SK-N-SH treated with all-trans-retinoic acid at 6 μM for 48 hours (cell line): Measurements from ENCODE around the gene ADK.

Experiments used
- ATAC-seq: fragments of 200-7000 bp; cut with Tn5 transposase; 3 replicates; pipeline ENCODE4 v1.9.1; 2020; ENCODE audit warnings: mild to moderate bottlenecking, moderate library complexity
- ARNTL ChIP-seq: fragments of 450-650 bp; formaldehyde crosslinking; IDR thresholded peaks from 2 replicates; pipeline ENCODE4 v1.5.0; 2020; ENCODE audit warnings: low read depth, mild to moderate bottlenecking, moderate library complexity, borderline replicate concordance
- BACH2 ChIP-seq: fragments of 250-450 bp; sonication (Bioruptor Pico); IDR thresholded peaks from 2 replicates; pipeline ENCODE4 v1.9.0; 2021; ENCODE audit warnings: mild to moderate bottlenecking, borderline replicate concordance
- GLIS3 ChIP-seq: fragments of 250-450 bp; sonication (Bioruptor Pico); IDR thresholded peaks from 2 replicates; pipeline ENCODE4 v1.5.0; 2020; ENCODE audit warnings: mild to moderate bottlenecking, moderate library complexity
- ISL1 ChIP-seq: fragments of 250-450 bp; sonication (Bioruptor Pico); IDR thresholded peaks from 2 replicates; pipeline ENCODE4 v2.1.2; 2022; ENCODE audit warnings: mild to moderate bottlenecking, moderate library complexity
- OSR1 ChIP-seq: fragments of 250-450 bp; sonication (Bioruptor Pico); IDR thresholded peaks from 2 replicates; pipeline ENCODE4 v1.8.0; 2022; ENCODE audit warnings: moderate library complexity, mild to moderate bottlenecking, inconsistent platforms
- PPARA ChIP-seq: fragments of 250-450 bp; sonication (Bioruptor Pico); IDR thresholded peaks from 2 replicates; pipeline ENCODE4 v1.5.0; 2020; ENCODE audit warnings: mild to moderate bottlenecking, borderline replicate concordance
- SNAI2 ChIP-seq: fragments of 250-450 bp; sonication (Bioruptor Pico); IDR thresholded peaks from 2 replicates; pipeline ENCODE4 v1.5.0; 2020; ENCODE audit warnings: mild to moderate bottlenecking, moderate library complexity
- TCF4 ChIP-seq: fragments of 250-450 bp; sonication (Bioruptor Pico); IDR thresholded peaks from 2 replicates; pipeline ENCODE4 v1.8.0; 2021; ENCODE audit warnings: mild to moderate bottlenecking, moderate library complexity, borderline replicate concordance
- TOX ChIP-seq: fragments of 250-450 bp; sonication (Bioruptor Pico); IDR thresholded peaks from 2 replicates; pipeline ENCODE4 v1.8.0; 2021; ENCODE audit warnings: mild to moderate bottlenecking, moderate library complexity, borderline replicate concordance
- ZC3H10 ChIP-seq: fragments of 250-450 bp; sonication (Bioruptor Pico); IDR thresholded peaks from 2 replicates; pipeline ENCODE4 v1.5.1; 2021; ENCODE audit warnings: mild to moderate bottlenecking, moderate library complexity
- ZFP30 ChIP-seq: fragments of 450-650 bp; formaldehyde crosslinking; IDR thresholded peaks from 2 replicates; pipeline ENCODE4 v1.5.0; 2022; ENCODE audit warnings: mild to moderate bottlenecking, moderate library complexity
- ZNF565 ChIP-seq: fragments of 450-650 bp; formaldehyde crosslinking; conservative IDR thresholded peaks from 2 replicates; pipeline ENCODE4 v1.5.0; 2020; ENCODE audit warnings: low read depth, mild to moderate bottlenecking, moderate library complexity
- ZNF8 ChIP-seq: fragments of 450-650 bp; formaldehyde crosslinking; IDR thresholded peaks from 2 replicates; pipeline ENCODE4 v1.5.0; 2020; ENCODE audit warnings: mild to moderate bottlenecking, moderate library complexity
- TF ChIP-seq, protein P1 (sequence below): fragments of 250-450 bp; sonication (Bioruptor Pico); IDR thresholded peaks from 2 replicates; pipeline ENCODE4 v1.5.1; 2021; ENCODE audit warnings: mild to moderate bottlenecking, moderate library complexity
- TF ChIP-seq, protein P2 (sequence below): fragments of 250-450 bp; sonication (Bioruptor Pico); IDR thresholded peaks from 2 replicates; pipeline ENCODE4 v1.5.1; 2020; ENCODE audit warnings: low read depth, mild to moderate bottlenecking, moderate library complexity
- TF ChIP-seq, protein P3 (sequence below): fragments of 250-450 bp; sonication (Bioruptor Pico); IDR thresholded peaks from 2 replicates; pipeline ENCODE4 v1.5.0; 2020; ENCODE audit warnings: mild to moderate bottlenecking, moderate library complexity

The ADK gene

DNA sequence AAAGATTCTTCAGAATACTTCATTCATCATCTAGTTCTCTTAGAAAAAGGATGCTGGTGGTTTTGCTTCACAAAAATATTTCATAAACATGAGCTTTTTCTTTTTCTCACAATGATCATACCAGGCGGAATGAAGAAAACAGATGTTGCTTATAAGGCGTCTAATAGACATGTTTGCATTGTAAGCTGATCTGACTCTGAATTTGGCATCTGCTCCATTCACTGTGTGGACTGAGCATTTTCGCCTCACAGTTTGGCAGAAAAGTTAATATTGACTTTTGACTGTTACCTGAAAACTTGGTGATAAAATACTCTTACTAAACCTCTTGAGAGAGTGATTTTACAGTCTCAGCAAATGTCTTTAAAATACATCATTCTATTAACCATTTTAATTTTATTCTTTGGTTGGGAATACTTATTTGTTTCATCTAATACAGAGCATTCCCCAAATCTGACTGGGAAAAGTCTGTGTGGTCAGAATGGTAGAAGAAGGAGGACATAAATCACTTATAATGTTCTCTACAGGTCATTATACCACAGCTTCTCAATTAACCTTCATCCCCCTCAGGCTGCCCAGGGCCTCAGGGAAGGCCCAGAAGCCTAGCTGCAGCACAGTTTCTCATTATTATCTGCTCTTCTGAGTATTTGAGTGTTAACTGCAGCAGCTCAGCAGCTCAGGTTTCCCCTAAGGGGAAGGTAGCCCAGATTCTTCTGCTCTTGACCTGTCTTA, 553.8 kb downstream of the ADK start (continued):
- TF ChIP-seq, protein P1, sequence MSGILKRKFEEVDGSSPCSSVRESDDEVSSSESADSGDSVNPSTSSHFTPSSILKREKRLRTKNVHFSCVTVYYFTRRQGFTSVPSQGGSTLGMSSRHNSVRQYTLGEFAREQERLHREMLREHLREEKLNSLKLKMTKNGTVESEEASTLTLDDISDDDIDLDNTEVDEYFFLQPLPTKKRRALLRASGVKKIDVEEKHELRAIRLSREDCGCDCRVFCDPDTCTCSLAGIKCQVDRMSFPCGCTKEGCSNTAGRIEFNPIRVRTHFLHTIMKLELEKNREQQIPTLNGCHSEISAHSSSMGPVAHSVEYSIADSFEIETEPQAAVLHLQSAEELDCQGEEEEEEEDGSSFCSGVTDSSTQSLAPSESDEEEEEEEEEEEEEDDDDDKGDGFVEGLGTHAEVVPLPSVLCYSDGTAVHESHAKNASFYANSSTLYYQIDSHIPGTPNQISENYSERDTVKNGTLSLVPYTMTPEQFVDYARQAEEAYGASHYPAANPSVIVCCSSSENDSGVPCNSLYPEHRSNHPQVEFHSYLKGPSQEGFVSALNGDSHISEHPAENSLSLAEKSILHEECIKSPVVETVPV = no peak
- TF ChIP-seq ZFP30 (no peak), ISL1 (CRISPR knock-in tag) (no peak)
- TF ChIP-seq, protein P2, sequence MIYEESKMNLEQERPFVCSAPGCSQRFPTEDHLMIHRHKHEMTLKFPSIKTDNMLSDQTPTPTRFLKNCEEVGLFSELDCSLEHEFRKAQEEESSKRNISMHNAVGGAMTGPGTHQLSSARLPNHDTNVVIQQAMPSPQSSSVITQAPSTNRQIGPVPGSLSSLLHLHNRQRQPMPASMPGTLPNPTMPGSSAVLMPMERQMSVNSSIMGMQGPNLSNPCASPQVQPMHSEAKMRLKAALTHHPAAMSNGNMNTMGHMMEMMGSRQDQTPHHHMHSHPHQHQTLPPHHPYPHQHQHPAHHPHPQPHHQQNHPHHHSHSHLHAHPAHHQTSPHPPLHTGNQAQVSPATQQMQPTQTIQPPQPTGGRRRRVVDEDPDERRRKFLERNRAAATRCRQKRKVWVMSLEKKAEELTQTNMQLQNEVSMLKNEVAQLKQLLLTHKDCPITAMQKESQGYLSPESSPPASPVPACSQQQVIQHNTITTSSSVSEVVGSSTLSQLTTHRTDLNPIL (CRISPR knock-in tag) = no peak

DNA sequence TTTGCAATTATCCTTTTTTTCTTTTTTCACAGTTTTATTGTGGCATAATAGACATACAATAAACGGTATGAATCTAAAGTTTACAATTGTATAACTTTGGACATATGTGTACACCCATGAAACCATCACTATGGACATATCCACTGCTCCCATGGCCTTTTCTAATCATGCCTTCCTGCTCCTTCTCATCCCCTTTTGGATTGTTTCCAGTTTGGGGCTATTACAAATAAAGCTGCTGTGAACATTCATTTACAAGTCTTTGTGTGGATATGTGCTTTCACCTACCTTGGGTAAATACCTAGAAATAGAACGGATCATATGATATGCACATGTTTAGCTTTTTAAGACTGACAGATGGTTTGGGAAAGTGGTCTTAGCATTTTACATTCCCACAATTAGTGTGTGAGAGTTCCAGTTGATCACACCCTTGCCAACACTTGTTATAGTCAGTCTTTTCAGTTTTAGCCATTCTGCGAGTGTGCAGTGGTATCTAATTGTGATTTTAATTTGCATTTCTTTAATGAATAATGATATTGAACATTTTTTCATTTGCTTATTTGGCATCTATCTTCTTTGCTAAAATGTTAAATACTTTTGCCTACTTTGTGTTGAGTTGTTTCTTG, 554.4 kb downstream of the ADK start:
- TF ChIP-seq ZNF565 (CRISPR knock-in tag) = no peak
- ATAC-seq = no peak

DNA sequence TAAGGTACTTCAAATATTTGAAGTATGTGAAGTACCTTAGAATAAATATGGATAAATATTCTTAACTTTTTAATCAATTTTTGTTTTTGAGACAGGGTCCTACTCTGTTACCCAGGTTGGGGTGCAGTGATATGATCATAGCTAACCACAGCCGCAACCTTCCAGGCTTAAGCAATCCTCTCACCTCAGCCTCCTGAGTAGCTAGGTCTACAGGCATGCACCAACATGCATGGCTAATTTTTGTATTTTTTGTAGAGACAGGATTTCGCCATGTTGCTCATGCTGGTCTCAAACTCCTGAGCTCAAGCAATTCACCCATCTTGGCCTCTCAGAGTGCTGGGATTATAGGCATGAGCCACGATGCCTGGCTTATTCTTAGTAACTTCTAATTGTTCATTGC, 555.9 kb downstream of the ADK start:
- ATAC-seq = no peak
- TF ChIP-seq, protein P3, sequence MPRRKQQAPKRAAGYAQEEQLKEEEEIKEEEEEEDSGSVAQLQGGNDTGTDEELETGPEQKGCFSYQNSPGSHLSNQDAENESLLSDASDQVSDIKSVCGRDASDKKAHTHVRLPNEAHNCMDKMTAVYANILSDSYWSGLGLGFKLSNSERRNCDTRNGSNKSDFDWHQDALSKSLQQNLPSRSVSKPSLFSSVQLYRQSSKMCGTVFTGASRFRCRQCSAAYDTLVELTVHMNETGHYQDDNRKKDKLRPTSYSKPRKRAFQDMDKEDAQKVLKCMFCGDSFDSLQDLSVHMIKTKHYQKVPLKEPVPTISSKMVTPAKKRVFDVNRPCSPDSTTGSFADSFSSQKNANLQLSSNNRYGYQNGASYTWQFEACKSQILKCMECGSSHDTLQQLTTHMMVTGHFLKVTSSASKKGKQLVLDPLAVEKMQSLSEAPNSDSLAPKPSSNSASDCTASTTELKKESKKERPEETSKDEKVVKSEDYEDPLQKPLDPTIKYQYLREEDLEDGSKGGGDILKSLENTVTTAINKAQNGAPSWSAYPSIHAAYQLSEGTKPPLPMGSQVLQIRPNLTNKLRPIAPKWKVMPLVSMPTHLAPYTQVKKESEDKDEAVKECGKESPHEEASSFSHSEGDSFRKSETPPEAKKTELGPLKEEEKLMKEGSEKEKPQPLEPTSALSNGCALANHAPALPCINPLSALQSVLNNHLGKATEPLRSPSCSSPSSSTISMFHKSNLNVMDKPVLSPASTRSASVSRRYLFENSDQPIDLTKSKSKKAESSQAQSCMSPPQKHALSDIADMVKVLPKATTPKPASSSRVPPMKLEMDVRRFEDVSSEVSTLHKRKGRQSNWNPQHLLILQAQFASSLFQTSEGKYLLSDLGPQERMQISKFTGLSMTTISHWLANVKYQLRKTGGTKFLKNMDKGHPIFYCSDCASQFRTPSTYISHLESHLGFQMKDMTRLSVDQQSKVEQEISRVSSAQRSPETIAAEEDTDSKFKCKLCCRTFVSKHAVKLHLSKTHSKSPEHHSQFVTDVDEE (CRISPR knock-in tag) = no peak
- no peak for TF ChIP-seq ZFP30
- TF ChIP-seq SNAI2 (CRISPR knock-in tag) = no peak
- TF ChIP-seq ZC3H10 (CRISPR knock-in tag) = no peak
- no peak for TF ChIP-seq TOX
- TF ChIP-seq, all 23 proteins: peak for 0

DNA sequence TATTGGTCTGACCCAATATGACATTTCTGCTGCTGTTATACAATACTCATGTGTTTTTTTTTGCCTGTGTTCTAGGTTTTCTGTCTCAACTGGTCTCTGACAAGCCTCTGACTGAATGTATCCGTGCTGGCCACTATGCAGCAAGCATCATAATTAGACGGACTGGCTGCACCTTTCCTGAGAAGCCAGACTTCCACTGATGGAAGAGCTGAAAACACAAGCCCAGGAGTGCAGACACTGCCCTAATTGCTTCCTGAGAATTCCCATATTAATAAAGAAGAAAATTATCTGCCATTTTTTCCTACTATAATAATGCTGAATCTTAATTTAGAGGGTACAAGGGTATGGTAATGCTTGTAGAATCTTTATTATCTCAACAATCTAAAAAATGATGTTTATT, 557.2 kb downstream of the ADK start:
- ATAC-seq = no peak

GRCh38 chr10:74718208-74718607, 567.2 kb downstream of the ADK start:
- ATAC-seq = no peak
- TF ChIP-seq ISL1 (CRISPR knock-in tag) (no peak), TCF4 (CRISPR knock-in tag) (no peak), ZNF8 (no peak), BACH2 (no peak), OSR1 (CRISPR knock-in tag) (no peak), PPARA (CRISPR knock-in tag) (no peak), GLIS3 (CRISPR knock-in tag) (no peak), ARNTL (no peak), TOX (no peak), ZFP30 (no peak)
- TF ChIP-seq, protein P2 (CRISPR knock-in tag) = no peak
- TF ChIP-seq, protein P3 (CRISPR knock-in tag) = no peak

More for the DNA sequence above, 557.2 kb downstream of the ADK start:
- TF ChIP-seq TOX (no peak), BACH2 (no peak), ZC3H10 (CRISPR knock-in tag) (no peak)
- TF ChIP-seq, protein P3 (CRISPR knock-in tag) = no peak
